GM19023 (cell line): Measurements from ENCODE around the gene SAMD13.

Source experiments
- ATAC-seq: cut with Tn5 transposase; IDR thresholded peaks from one replicate; pipeline ENCODE4 v1.9.1; 2021; ENCODE audit warnings: mild to moderate bottlenecking, moderate library complexity; ENCODE audit not compliant: unreplicated experiment

The SAMD13 gene, protein sequence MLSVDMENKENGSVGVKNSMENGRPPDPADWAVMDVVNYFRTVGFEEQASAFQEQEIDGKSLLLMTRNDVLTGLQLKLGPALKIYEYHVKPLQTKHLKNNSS

DNA sequence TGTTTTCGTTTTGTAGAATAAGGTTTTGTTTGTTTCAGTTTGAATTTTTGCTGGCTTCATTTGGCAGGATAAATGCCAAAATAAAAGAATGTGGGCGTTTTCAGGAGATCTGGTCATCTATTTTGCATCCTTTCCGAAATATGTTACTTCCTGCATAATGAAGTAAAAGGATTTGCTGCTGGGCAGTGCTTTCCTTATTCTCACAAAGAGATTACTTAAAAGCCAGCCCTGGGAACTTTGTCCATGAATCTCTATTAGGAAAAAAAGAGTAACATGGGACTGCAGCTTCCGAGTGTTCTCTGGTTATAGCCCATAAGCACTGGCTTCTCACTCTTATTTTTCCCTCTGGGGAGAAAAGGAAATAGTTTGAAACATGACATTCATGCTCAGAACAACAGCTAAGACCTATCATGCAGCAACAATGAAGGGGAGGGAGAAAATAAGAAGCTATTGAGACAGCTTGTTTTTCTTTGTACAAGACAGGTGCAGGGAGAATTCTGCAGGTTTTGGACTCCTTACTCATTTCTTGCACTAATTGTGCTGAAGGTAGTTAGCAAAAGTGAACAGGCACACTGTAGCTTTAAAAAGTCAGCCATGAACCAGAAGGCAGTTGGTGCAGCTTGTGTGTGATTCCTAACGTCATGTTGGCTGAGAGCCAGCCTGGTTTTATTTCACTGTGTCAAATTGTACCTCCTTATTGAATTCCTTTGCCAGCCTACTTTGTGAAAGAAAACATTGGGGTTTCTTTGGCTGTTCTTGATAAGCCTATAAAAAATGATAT lies at the start of gene SAMD13:
TSS of gene SAMD13 (plus strand) at position 705 of the 781 bp plus-strand sequence. CDS start 1,527 bp downstream, outside the sequence.
- no peak for ATAC-seq

DNA sequence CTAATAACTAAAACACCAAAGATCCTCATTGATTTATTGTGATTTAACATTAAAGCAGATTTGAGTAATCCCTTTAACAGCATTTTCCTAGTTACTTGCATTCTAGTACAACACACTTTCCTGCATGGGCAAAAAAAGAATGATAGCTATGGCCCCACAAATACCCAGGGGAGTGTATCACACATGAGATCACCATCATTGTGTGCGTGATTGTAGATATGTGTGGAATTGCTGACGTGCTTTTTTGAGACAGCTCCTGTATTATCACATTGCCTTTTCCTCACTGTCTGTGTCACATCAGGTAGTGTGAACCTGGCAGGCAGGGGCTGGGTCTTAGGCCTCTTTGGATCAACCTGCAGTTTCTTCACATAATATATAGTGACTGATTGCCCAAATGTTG lies 48.5 kb upstream of the SAMD13 start:
- no peak for ATAC-seq

DNA sequence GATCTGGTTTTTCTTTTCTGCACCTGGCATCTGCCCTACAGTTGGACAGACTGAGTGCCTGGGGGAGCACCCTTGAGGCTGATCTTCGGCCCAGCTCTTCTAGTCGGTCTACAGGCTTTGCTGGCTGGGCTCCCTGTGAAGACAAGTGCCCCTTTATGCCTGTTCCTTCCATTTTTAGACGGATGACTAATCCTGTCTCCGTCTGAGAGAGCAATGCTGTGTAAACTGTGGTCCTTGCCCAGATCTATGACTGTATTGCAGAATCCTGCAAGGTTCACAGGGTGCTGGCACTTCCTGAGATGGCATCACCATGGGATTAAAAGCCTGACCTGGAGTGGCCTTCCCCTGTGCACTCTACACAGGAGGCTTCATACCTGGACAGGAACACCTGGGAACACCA lies 47.6 kb upstream of the SAMD13 start:
- no peak for ATAC-seq

DNA sequence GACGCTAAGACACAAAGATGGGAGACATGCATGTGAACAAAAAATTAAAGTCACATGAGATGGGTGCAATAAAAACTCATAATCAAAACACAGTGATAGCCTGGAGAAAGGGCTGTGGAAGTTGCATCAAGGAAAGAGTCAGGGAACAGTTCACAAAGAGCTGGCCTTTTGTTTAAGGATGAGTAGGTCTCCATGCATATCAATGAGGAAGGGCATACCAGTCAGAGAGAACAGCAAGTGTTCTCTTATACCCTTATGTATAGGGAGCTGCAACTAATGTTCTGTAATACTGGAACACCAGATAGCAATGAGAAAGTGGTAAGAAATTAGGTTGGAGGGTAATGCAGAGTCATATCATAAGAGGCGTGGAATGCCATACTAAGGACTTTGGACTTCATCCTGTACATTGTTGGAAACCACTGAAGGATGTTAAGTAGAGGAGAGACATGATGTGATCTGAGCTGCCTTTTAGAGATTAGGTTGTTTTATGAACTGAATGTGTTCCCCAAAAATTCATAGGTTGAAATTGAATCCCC lies 46.7 kb upstream of the SAMD13 start:
- ATAC-seq, result no peak

DNA sequence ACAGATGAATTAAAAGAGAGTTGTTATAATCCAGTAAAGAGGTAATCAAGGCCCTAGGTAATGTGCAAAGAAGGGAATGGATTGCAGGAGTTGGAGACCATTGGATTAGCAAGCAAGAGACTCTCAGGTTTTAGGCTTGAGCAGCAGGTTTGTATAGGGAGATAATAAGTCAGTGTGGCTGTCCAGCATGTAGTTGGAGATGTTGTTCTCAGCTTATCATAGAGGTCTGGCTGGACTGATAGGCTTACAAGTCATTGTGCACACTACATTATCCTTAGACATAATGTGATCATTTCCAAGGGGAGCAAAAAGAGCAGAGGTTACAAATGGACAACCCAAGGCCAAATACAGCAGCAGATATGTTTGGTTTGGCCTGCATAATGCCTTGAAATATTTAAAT lies 45.9 kb upstream of the SAMD13 start:
- no peak for ATAC-seq

DNA sequence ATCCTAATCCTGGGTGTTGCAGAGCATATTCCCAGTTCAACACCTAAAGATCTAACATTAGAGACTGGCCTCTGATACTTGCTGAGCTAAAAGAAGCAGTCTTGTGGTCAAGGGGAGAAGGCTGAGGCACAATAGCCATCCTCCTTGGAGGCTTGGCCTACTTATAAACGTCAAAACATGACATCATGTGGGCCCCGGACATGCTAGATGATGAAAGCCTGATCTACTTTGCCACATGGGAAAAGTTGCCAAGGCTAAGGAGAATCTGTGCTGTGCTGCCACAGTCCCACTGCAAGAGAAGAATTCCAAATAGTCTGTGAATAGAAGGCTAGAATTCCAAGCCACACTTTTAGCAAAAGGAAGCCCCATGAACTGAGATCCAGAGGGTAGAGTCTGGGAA lies 43.9 kb upstream of the SAMD13 start:
- no peak for ATAC-seq

DNA sequence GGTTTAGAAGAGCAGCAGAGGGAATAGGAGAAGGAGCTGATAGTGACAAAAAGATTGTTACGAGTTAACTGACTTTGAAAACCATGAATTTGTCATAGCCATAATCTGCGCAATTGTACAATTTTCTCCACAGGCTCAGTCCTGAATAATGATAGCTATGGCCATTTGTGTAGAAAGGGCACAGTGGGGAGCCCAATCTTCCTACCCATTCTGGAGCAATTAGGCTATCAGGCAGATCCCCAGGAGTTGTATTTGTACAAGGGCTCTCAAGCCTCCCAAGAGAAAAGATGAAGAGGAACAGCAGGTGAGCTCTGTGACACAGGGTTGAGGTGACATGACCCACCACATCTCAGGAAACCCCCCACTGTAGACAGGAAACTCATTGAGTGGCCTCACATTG lies 42.1 kb upstream of the SAMD13 start:
- no peak for ATAC-seq

DNA sequence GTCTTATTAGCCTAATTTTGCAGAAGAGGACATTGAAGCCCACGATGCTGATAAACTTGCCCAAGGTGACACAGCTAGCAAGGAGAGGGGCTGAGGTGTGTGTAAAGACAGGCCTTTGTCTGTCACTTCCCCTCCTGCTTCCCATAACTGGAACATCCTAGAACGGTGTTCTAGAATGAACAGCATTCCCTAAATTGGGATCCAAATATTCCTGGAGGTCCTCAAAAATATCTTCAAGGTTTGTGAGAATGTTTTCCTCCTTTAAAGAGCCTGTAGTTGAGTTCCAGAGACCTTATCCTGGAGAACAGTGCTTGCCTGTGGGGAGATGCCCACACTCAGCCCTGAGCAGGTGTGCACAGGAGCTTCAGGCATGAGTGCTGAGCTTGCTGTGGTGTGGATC lies 41.5 kb upstream of the SAMD13 start:
- ATAC-seq, result no peak

DNA sequence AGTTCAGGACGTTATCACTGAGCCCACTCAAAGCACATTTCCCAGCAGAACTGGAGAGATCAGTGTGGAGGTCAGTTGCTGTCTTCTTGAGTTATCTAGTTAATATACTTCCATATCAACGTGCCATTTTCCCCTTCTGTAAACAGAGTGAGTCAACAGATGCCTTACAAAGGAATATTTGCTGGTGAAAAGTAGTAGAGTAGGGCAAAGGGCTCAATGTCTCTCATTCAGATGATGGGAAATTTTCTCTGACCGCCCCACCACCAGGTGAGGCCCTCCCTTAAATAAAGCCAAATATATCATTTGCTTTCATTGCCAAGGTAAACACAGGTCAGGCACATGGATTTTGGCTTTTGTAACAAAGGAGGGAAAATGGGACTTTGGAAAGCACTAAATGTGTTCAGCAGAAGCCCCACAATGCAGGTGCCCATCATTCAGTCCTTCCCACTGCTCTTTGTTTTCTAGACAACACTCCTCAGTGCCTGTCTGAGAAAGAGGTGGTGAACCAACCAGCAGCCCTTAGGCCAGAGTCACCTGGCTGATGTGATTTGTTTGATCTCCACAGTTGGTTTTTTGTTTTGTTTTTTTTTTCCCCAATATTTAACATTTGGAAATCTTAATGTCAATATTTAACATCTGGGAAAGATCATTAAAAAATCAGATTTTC lies 40.5 kb upstream of the SAMD13 start:
- ATAC-seq, result no peak

DNA sequence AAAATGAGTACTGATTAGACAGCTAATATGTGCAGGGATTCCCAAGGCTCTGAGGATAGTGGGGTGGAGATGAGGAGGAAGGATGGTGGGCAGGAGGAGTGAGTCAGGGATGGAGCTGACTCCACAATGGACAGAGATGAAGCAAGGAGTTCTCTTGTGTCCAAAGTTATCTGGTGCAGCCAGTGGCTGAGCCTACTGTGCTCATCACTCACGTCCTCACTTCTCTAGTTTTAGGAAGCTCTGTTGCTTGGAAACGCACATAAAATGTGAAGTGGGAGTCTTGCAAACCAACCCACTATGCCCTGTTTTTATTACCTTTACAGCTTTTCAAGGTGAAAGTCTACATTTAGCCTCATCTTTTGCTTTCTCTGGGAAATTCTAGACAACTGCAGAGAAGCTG lies 36.5 kb upstream of the SAMD13 start:
- no peak for ATAC-seq

DNA sequence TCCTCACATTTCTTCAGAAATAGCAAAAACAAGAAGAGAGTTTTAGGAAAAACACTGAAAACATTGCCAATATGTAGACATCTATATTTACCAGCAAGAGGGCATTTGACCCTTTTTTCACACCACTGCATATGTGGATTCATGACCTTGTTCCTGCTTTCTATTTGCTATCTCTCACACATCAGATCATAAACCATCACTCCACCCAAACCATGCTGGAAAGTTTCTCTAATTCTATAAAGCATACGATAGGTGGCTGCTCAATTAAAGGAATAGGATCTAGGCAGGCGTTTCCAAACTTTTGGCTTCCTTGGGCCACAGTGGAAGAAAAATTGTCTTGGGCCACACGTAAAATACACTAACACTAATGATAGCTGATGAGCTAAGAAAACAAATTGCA lies 35.6 kb upstream of the SAMD13 start:
- no peak for ATAC-seq

DNA sequence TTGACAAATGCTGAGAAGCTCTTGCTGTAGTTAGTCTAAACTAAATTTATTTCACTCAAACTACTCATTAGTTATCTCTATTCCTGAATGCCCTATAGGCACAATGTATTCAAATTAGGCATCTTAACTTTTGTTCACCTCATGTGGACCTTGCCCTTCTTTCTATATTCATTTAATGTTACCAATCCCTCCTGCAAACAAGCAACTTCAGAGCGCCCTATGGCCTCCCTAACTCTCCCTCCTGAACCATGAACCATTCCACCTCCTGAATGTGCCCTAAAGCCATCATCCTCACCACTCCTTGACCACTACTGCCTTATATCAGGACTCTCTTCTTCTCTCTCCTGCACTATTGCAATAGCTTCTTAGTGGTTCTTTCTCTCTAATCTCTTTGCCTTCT lies 34.8 kb upstream of the SAMD13 start:
- no peak for ATAC-seq

DNA sequence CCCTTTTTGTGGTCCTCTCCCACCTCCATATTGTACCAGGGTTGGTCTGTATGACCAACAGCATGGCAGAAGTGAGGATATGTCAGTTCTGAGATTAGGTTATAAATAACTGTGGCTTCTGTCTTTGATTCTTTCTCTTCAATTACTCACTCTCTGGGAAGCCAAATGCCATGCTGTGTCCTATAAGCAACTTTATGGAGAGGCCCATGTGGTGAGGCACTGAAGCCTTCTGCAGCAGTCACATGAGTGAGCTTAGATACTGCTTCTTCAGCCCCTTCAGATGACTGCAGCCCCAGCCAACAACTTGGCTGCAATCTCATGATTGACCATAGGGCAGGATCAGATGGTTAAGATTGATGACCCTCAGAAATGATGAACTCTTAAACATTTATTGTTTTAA lies 34.0 kb upstream of the SAMD13 start:
- no peak for ATAC-seq

DNA sequence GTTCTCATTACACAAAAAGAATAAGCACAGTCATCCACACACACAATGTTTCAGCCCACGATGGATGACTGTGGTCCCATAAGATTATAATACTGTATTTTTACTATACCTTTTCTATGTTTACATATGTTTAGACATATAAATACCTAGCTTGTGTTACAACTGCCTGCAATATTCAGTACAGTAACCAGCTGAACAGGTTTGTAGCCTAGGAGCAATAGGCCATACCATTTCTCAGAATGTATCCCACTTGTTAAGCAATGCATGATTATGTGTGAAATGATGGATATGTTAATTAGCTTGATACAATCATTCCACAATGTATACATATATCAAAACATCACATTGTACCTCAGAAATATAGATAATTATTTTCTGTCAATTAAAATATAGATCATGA lies 33.2 kb upstream of the SAMD13 start:
- ATAC-seq, result no peak

DNA sequence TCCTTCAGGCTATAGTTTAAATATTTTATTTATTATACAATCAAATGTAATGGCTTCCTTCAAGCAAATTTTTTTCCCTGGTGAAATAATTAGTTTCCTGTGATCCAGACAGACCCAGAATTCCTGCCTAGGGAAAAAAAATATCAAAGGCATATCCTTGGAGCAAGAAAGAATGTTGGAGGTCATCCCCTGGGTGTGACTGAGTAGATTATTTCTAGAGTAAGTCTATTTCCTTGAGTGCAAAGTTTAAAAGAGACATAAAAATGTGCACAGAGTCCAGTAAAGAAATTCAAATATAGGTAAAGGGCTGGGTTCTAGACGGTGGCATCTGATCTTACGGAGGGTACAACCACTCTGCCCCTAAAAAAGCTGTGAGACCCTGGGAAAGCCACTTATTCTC lies 32.2 kb upstream of the SAMD13 start:
- no peak for ATAC-seq

DNA sequence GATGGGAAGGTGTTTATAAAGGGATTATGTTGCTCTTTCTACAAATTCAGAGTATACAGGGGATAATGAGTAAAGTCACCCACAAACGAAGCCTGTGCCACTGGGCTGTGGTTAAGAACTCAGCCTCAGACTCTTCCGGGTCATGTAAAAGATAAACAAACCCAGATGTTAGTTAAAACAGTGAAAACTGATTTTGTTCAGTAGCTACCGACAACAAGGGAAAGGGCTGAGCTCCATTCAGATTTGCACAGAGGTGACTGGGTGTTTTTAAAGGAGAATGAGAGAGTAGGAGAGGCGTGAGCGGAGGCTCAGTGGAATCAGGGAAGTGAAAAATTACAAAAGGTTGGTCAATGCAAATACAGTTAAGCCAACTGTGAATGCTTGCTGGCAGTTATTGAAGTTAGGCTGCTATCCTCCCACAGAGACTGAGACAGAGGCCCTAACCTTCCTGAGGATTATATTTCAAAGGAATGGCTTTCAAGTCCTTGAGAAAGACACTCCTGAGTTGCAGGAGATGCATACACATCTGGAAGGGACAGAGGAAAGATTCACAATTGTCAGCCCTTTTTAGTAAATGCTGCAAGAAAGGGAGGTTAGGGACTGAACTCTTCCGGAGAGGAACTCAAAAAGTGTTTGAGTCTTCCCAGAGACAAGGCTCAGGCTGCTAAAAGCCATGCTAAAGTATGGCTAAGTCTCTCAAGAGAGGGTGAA lies 29.9 kb upstream of the SAMD13 start:
- ATAC-seq, result peak; percentile 97

DNA sequence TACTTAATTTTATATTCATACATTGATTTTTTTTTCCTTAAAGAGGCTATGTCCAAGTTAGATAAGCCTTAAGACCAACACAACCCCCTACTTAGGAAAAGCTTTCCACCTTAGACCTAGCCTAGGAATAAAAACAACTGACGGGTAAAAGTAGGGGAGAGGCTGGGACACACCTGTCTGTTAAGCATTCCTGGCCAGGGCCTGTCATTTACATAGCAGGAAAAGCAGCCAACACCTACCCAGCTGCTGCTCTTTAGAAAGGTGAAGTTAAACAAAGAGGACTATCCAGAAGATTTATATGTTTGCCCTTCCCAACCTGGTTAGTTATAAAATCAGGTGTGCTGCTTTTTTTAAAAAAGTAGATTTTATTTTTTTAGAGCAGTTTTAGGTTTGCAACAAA lies 29.1 kb upstream of the SAMD13 start:
- ATAC-seq, result no peak

DNA sequence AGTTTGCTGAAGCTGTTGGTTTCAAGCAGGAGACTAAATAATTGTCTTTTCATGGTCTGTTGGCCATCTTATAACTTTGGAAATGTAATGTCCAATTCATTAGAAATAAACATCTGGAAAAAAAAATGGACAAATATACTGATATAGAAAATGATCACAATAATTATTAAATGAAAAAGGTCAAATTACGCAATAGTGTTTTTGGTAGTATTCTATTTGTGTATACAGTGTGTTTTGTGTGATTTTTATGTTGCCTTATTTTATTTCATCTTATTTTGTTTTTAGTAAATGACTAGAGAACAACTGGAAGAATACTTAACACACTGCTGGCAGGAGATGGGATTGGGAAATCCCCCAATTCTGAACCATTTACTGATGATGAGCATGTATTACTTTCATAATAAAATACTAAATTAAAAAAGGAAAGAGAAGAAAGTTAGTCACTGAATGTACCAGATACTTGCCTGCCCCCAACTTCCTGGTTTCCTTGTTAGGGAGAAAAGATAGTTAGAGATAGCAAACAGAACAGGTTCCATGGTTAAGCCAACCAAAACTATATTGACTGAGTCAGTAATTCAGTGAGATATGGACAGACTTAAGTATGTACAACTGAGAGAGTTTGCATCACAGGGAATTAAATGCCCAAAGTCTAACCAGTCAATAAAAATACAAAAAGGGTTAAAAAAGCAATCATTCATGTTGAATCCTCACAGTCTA lies 24.0 kb upstream of the SAMD13 start:
- no peak for ATAC-seq

DNA sequence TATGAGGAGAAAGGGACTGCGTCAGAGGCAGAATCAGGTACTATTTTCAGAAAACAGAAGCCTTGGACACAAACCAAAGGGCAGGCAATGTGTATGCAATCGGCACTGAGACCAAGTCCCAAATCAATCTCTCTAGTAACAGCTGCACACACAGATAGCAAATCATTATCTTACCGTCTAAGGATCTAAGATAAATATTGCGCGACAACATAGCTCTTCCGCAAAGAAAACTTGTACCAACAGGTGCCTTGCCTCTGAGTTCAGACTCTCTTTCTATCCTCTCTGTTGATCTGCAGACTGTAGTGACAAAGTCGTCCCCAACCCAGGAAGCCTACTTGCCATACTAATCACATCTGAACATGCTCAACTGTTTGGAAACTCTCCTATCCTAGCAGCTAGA lies 22.6 kb upstream of the SAMD13 start:
- no peak for ATAC-seq

DNA sequence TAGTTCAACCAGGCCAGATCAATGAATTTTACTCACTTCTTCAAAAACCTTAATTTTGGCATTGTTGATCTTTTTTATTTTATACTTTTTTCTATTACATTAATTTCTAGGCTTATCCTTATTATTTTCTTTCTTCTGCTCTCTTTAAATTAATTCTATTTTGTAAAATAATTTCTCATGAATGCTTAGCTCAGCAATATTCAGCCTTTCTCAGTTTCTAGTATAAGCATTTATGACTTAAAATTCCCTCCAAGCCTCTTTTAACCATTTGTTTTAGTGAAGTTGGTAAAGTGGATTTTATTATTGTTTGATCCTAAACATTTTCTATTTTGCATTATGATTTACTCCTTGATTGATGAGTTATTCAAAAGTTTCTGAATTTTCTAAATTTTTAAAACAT lies 20.6 kb upstream of the SAMD13 start:
- ATAC-seq, result no peak

DNA sequence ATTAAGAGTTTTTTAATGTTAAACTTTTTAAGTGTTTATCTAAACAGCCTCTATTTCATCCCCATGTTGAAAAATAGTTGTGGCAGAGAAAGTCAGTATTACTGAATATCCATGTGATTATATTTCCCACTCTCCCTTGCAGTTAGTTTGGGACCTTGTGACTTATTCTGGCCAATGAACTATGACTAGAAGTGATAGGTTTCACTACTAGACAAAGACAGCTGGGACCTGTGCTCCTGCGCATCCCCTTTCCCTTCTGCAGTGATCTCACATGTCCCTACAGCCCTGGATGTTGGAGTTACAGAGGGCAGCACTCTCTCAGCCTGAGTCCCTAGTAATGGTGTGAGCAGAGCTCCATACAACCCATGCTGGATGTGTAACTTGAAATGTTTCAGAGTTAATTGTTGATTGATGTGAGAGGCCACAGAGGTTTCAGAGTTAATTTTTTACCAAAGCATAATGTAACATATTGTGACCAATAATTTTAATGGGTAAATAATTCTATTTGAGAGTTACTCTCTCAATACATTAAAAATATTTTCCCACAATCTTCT lies 18.7 kb upstream of the SAMD13 start:
- ATAC-seq, result no peak
